Activated B cell treated with CpG ODN at 0.5 μM for 24 hours (primary cell): ENCODE data around the gene IMPACT. TPM values are rescaled to one million over a fixed set of nuclear protein-coding genes. Genes with fewer than 3 reads are reported as not detected.

Source experiments
- ATAC-seq: fragments of 200-7000 bp; cut with Tn5 transposase; one replicate; pipeline ENCODE4 v1.10.0; 2021; ENCODE audit warnings: low read depth, mild to moderate bottlenecking, moderate library complexity
- CTCF ChIA-PET: fragments of 350-600 bp; sonication (Branson Sonifier 250); formaldehyde crosslinking; loops from one replicate; lab custom pipeline; 2021; ENCODE audit warnings: antibody characterized with exemption; lab: Charles Lee
- POLR2A ChIA-PET: fragments of 350-600 bp; sonication (Branson Sonifier 250); formaldehyde crosslinking; loops from one replicate; lab custom pipeline; 2021; ENCODE audit warnings: antibody characterized with exemption; lab: Charles Lee
- DNase-seq: peaks from one replicate; pipeline ENCODE4 v3.0.0; 2022
- H3K27ac Mint-ChIP-seq: one replicate; pipeline ENCODE4 v1.8.0; 2020; ENCODE audit warnings: mixed read lengths
- H3K27me3 Mint-ChIP-seq: one replicate; pipeline ENCODE4 v1.8.0; 2021; ENCODE audit warnings: mixed read lengths
- H3K36me3 Mint-ChIP-seq: one replicate; pipeline ENCODE4 v1.8.0; 2021; ENCODE audit warnings: low read depth, mixed read lengths
- H3K4me1 Mint-ChIP-seq: one replicate; pipeline ENCODE4 v1.8.0; 2021; ENCODE audit warnings: mixed read lengths
- H3K4me3 Mint-ChIP-seq: one replicate; pipeline ENCODE4 v1.8.0; 2020; ENCODE audit warnings: mild to moderate bottlenecking, mixed read lengths
- H3K9me3 Mint-ChIP-seq: one replicate; pipeline ENCODE4 v1.8.0; 2020; ENCODE audit warnings: mixed read lengths
- intact Hi-C: fragments of 100-400 bp; cut with micrococcal nuclease; formaldehyde crosslinking; loops from one replicate; pipeline ENCODE4 v1.15.1; 2024
- total RNA-seq: library from RNA; stranded (reverse); gene quantifications from 2 replicates; pipeline ENCODE4 v1.2.3, GENCODE V29; 2022
- TF ChIP-seq, protein P1 (sequence below): fragments of 200-600 bp; IDR thresholded peaks from one replicate; pipeline ENCODE4 v1.8.0; 2022; ENCODE audit warnings: antibody characterized with exemption, mild to moderate bottlenecking

The IMPACT gene
- total RNA-seq, 1 donor from 2014 or later, result 17.4 TPM

DNA sequence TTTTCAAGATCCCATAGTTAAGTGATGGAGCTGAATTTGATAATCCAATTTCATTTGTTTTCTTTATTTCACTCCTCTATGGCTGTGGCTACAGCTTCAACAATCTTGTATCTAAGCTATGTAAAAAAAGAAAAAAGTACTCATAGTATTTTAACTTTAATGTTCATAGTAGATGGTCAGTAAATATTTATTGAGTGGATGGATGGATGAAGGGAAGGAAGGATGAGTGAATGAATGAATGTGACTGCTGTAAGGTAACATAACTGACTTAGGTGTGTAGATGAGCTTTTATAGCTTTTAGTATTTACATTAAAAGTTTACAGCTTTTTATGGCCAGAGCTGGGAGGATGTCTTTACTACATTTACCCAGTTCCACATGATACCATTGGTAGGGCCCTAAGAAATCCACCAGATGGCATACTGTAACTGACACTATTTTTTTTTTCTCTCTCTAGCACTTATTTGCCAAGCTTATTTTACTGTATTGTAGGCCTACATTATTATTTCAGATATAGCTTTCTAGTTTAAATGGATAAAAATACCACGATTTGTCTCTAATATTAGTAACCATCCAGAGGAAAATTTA is 20.6 kb downstream of the IMPACT start:
- H3K9me3 Mint-ChIP-seq, result no peaks in the 10 kb centered on the region
- ATAC-seq (no peak), DNase-seq (no peak)
- no peak overlapping the region for H3K27ac Mint-ChIP-seq
- TF ChIP-seq, protein P1, sequence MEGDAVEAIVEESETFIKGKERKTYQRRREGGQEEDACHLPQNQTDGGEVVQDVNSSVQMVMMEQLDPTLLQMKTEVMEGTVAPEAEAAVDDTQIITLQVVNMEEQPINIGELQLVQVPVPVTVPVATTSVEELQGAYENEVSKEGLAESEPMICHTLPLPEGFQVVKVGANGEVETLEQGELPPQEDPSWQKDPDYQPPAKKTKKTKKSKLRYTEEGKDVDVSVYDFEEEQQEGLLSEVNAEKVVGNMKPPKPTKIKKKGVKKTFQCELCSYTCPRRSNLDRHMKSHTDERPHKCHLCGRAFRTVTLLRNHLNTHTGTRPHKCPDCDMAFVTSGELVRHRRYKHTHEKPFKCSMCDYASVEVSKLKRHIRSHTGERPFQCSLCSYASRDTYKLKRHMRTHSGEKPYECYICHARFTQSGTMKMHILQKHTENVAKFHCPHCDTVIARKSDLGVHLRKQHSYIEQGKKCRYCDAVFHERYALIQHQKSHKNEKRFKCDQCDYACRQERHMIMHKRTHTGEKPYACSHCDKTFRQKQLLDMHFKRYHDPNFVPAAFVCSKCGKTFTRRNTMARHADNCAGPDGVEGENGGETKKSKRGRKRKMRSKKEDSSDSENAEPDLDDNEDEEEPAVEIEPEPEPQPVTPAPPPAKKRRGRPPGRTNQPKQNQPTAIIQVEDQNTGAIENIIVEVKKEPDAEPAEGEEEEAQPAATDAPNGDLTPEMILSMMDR, result no peak
- POLR2A ChIA-PET, result no interaction called here
- CTCF ChIA-PET, result no interaction called here
- H3K4me3 Mint-ChIP-seq, result no peak overlapping the region
- intact Hi-C loops, result no loop called here
- H3K27me3 Mint-ChIP-seq, result no peaks in the 10 kb centered on the region
- H3K36me3 Mint-ChIP-seq, result peaks cover 75% of the 10 kb centered on the region
- peaks cover 10% of the 10 kb centered on the region for H3K4me1 Mint-ChIP-seq

DNA sequence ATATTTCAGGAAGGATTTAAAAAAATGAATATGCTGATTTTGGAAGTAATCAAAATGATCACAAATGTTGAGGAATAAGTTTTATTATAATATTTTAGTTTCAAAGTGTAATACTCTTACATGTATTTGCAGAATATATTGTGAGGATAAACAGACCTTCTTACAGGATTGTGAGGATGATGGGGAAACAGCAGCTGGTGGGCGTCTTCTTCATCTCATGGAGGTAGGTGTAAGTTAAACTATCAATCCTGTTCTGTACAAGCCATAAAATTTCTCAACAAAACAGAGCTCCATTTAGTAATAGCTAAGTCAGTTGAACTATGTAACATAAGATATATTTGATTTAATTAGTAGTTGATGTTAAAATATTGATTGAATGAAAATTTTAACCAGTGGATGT is 21.5 kb downstream of the IMPACT start:
- H3K27ac Mint-ChIP-seq, result no peak overlapping the region
- intact Hi-C loops, result no loop called here
- TF ChIP-seq, protein P1, result no peak
- ATAC-seq (no peak), DNase-seq (no peak)
- peaks cover 75% of the 10 kb centered on the region for H3K36me3 Mint-ChIP-seq
- no peak overlapping the region for H3K4me3 Mint-ChIP-seq
- no peaks in the 10 kb centered on the region for H3K9me3 Mint-ChIP-seq
- ChIA-PET POLR2A (no interaction called here), CTCF (no interaction called here)
- H3K27me3 Mint-ChIP-seq, result no peaks in the 10 kb centered on the region
- H3K4me1 Mint-ChIP-seq, result peaks cover 10% of the 10 kb centered on the region

DNA sequence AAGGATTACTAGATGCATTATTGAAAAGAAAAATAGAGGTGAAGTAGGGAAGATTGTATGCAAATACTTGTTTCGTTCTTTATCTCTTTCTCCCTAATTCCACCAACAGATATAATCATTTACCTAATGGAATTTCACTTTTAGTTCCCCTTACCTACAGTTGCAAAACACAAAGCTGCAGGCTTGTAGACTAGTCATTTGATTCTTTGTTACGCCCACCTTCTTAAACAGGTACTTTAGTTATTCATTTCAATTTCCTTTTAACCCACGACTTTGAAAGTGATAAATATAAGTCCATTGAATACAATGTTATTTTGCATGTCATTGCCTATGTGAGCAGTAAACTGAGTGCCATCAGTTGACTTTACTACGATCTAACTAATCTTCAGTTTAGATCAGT is 30.1 kb downstream of the IMPACT start:
- Mint-ChIP-seq H3K27ac (no peak overlapping the region), H3K36me3 (peaks cover 6% of the 10 kb centered on the region), H3K4me1 (no peaks in the 10 kb centered on the region), H3K27me3 (no peaks in the 10 kb centered on the region), H3K9me3 (no peaks in the 10 kb centered on the region), H3K4me3 (no peak overlapping the region)
- intact Hi-C loops, result no loop called here
- no peak for DNase-seq
- CTCF ChIA-PET, result no interaction called here
- POLR2A ChIA-PET, result no interaction called here
- ATAC-seq, result no peak
- TF ChIP-seq, protein P1, result no peak

DNA sequence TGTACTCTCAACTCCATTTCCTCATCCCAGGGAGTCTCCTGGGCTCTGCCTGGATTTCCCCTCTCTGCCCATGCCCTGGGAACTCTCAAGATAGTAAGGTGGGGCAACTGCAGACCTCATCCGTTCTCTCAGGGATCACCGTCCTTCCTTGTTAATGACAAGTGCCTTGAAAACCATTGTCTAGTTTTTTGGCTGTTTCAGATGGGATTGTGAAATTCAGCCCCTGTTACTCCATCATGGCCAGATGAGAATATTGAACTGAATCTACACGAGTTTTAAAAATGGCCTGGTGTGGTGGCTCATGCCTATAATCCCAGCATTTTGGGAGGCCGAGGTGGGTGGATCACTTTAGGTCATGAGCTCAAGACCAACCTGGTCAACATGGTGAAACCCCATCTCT is 33.3 kb downstream of the IMPACT start:
- Mint-ChIP-seq H3K9me3 (no peaks in the 10 kb centered on the region), H3K4me1 (no peaks in the 10 kb centered on the region), H3K4me3 (no peak overlapping the region), H3K36me3 (no peaks in the 10 kb centered on the region), H3K27me3 (no peaks in the 10 kb centered on the region), H3K27ac (no peak overlapping the region)
- ChIA-PET POLR2A (interaction anchor here (0.6 kb wide), 1 partner anchor 104 kb away, joined by 4 read pairs; no protein-coding TSS in a partner anchor), CTCF (no interaction called here)
- TF ChIP-seq, protein P1, result no peak
- ATAC-seq (no peak), DNase-seq (no peak)
- intact Hi-C loops, result no loop called here

DNA sequence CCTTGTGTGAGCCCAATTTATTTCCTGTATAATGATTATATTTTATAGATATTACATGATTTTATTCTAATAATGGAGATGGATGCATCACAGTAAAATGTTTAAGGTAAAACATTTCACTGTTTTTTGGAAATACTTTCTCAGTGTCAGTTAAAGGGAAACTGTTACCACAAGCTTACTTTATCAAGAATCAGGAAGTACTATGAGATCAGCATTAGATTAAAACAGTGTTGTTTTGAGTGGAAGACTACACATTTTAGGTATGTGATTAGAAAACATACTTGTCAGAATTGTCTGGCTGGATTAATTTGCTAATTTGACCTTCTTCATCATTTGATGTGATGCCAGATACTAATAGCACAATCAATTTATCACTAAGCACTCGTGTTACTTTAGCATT is 33.9 kb downstream of the IMPACT start, which contains the start of gene HRH4:
Gene HRH4 (plus strand): TSS at position 250 of the 400 bp plus-strand sequence. CDS start 92 bp downstream, at position 342.
- POLR2A ChIA-PET, result no interaction called here
- DNase-seq (no peak), ATAC-seq (no peak)
- CTCF ChIA-PET, result no interaction called here
- Mint-ChIP-seq H3K4me3 (no peak within 1 kb of the TSS), H3K9me3 (no peaks in the 10 kb centered on the region), H3K36me3 (no peaks in the 10 kb centered on the region), H3K27me3 (peaks cover 4% of the 10 kb centered on the region), H3K27ac (no peak within 1 kb of the TSS), H3K4me1 (no peaks in the 10 kb centered on the region)
- TF ChIP-seq, protein P1, result no peak
- intact Hi-C loops, result no loop called here
